ENCODE measurements around the gene INPP5D. TPM values are rescaled to one million over a fixed set of nuclear protein-coding genes. Genes with fewer than 3 reads are reported as not detected.

INPP5D gene
- total and polyA plus RNA-seq, 2 donors (not counting 1 experiment from before 2014, with no cell fraction given) = 152 to 444 TPM

- ChIA-PET POLR2A (no interaction called here), CTCF (interaction anchor here (0.6 to 1.7 kb wide), 5 partner anchors 9 to 80 kb away, joined by 3 to 5 read pairs (median 4); partner anchors contain the start of gene INPP5D)
- Histone ChIP-seq H3K4me1 (ENCODE audit: control insufficient read depth in 2 of 2, insufficient read depth in 2 of 2, low read length in 2 of 2) (peaks cover 83 to 90% of the 10 kb centered on the region in 2 donors), H3K36me3 (replicated peaks in 1 of 2; ENCODE audit: control extremely low read depth in 1 of 2, control insufficient read depth in 1 of 2, extremely low read depth in 1 of 2, insufficient read depth in 2 of 2, low read length in 1 of 2) (peaks cover 0 to 43% of the 10 kb centered on the region in 2 experiments), H3K4me3 (ENCODE audit: control extremely low read depth in 1 of 5, extremely low read depth in 1 of 5, insufficient read depth in 1 of 5, low read depth in 2 of 5, low read length in 4 of 5) (no peak overlapping the region), H3K4me2 (replicated peaks; ENCODE audit: low read depth, low read length, poor library complexity, severe bottlenecking) (peak overlapping the region; percentile 48), H3K9ac (ENCODE audit: low read length) (no peak overlapping the region), H3K79me2 (ENCODE audit: control insufficient read depth, insufficient read depth, low read length) (peaks cover 96% of the 10 kb centered on the region), H3K9me3 (ENCODE audit: control extremely low read depth in 1 of 3, control insufficient read depth in 2 of 3, insufficient read depth in 1 of 3, low read length in 2 of 3) (peaks cover 0 to 18% (median 0%) of the 10 kb centered on the region in 3 donors), H4K20me1 (ENCODE audit: control insufficient read depth, insufficient read depth, low read length, poor library complexity, severe bottlenecking) (peaks cover 60% of the 10 kb centered on the region), H3K27me3 (replicated peaks in 1 of 4; ENCODE audit: control extremely low read depth in 1 of 4, control insufficient read depth in 3 of 4, insufficient read depth in 4 of 4, low read length in 3 of 4) (no peaks in the 10 kb centered on the region), H3K27ac (ENCODE audit: low read length in 2 of 2) (peak overlapping the region in 1 of 2 donors; percentile 73), H2AFZ (ENCODE audit: insufficient read depth, low read depth, low read length, poor library complexity, severe bottlenecking) (no peak overlapping the region)
- H3K4me3 Mint-ChIP-seq = peak overlapping the region; percentile 26
- H3K27me3 Mint-ChIP-seq = no peaks in the 10 kb centered on the region
- intact Hi-C loops (cut with micrococcal nuclease) = loop anchor here (5.0 to 10.0 kb wide), 2 partner anchors 37 to 249 kb away; partner anchors contain the start of gene DGKD
- peaks cover 86% of the 10 kb centered on the region for H3K4me1 Mint-ChIP-seq
- no peaks in the 10 kb centered on the region for H3K9me3 Mint-ChIP-seq (ENCODE audit: insufficient read depth)
- peak overlapping the region; percentile 92 for H3K27ac Mint-ChIP-seq
- 99% methylated on average over 16 of the region's 17 CpGs for WGBS (ENCODE audit: insufficient coverage)
- no peak for TF ChIP-seq CTCF (IDR thresholded peaks at IDR 0.05)
- TF ChIP-seq EZH2 (IDR thresholded peaks at IDR 0.05; ENCODE audit: borderline replicate concordance, insufficient read depth, low read depth, low read length, poor library complexity, severe bottlenecking) = no peak
- ATAC-seq (ENCODE audit: low read depth) (no peak), DNase-seq (no peak)
These were observed 45.2 kb downstream of the INPP5D start for GRCh38 chr2:233105156-233105895.

- POLR2A ChIA-PET = interaction anchor here (0.7 to 1.5 kb wide), 2 partner anchors 36 to 45 kb away, joined by 4 to 5 read pairs; partner anchors contain the start of gene INPP5D
These were observed 45.8 kb downstream of the INPP5D start for GRCh38 chr2:233105930-233106329.

More at GRCh38 chr2:233105930-233106329, 45.8 kb downstream of the INPP5D start:
- ATAC-seq (ENCODE audit: low read depth) (no peak), DNase-seq (no peak)
- peaks cover 97% of the 10 kb centered on the region for H3K79me2 ChIP-seq (ENCODE audit: control insufficient read depth, insufficient read depth, low read length)
- H3K4me2 ChIP-seq (replicated peaks; ENCODE audit: low read depth, low read length, poor library complexity, severe bottlenecking) = peak overlapping the region; percentile 48
- CTCF ChIA-PET = interaction anchor here (0.6 to 1.7 kb wide), 7 partner anchors 9 to 79 kb away, joined by 3 to 5 read pairs (median 3); partner anchors contain the start of gene INPP5D
- H2AFZ ChIP-seq (ENCODE audit: insufficient read depth, low read depth, low read length, poor library complexity, severe bottlenecking) = no peak overlapping the region
- no peak for TF ChIP-seq CTCF (IDR thresholded peaks at IDR 0.05)
- no peak for TF ChIP-seq EZH2 (IDR thresholded peaks at IDR 0.05; ENCODE audit: borderline replicate concordance, insufficient read depth, low read depth, low read length, poor library complexity, severe bottlenecking)
- intact Hi-C loops (cut with micrococcal nuclease) = loop anchor here (5.0 to 10.0 kb wide), 2 partner anchors 36 to 249 kb away; partner anchors contain the start of gene DGKD
- H3K27me3 ChIP-seq (replicated peaks in 1 of 4; ENCODE audit: control extremely low read depth in 1 of 4, control insufficient read depth in 3 of 4, insufficient read depth in 4 of 4, low read length in 3 of 4) = no peaks in the 10 kb centered on the region
- peaks cover 0 to 18% (median 0%) of the 10 kb centered on the region in 3 donors for H3K9me3 ChIP-seq (ENCODE audit: control extremely low read depth in 1 of 3, control insufficient read depth in 2 of 3, insufficient read depth in 1 of 3, low read length in 2 of 3)
- H3K27me3 Mint-ChIP-seq = no peaks in the 10 kb centered on the region
- peak overlapping the region in 1 of 2 donors; percentile 73 for H3K27ac ChIP-seq (ENCODE audit: low read length in 2 of 2)
- no peaks in the 10 kb centered on the region for H3K9me3 Mint-ChIP-seq (ENCODE audit: insufficient read depth)
- no peak overlapping the region for H3K4me3 ChIP-seq (ENCODE audit: control extremely low read depth in 1 of 5, extremely low read depth in 1 of 5, insufficient read depth in 1 of 5, low read depth in 2 of 5, low read length in 4 of 5)
- H3K4me1 ChIP-seq (ENCODE audit: control insufficient read depth in 2 of 2, insufficient read depth in 2 of 2, low read length in 2 of 2) = peaks cover 77 to 84% of the 10 kb centered on the region in 2 donors
- peaks cover 83% of the 10 kb centered on the region for H3K4me1 Mint-ChIP-seq
- H3K9ac ChIP-seq (ENCODE audit: low read length) = no peak overlapping the region
- H4K20me1 ChIP-seq (ENCODE audit: control insufficient read depth, insufficient read depth, low read length, poor library complexity, severe bottlenecking) = peaks cover 66% of the 10 kb centered on the region
- WGBS (ENCODE audit: insufficient coverage) = 100% methylated on average over 3 of the region's 4 CpGs
- H3K27ac Mint-ChIP-seq = peak overlapping the region; percentile 92
- H3K4me3 Mint-ChIP-seq = peak overlapping the region; percentile 26
- peaks cover 0 to 45% of the 10 kb centered on the region in 2 experiments for H3K36me3 ChIP-seq (replicated peaks in 1 of 2; ENCODE audit: control extremely low read depth in 1 of 2, control insufficient read depth in 1 of 2, extremely low read depth in 1 of 2, insufficient read depth in 2 of 2, low read length in 1 of 2)
